H1 (cell line): ENCODE measurements around the gene RNU5D-1. TPM values are rescaled to one million over a fixed set of nuclear protein-coding genes. Genes with fewer than 3 reads are reported as not detected.

Experiments
- CTCF ChIA-PET: fragments of 300-600 bp; sonication (Branson Sonifier 250); formaldehyde crosslinking; loops from one replicate; lab custom pipeline; 2021; ENCODE audit not compliant: partially characterized antibody; lab: Charles Lee
- POLR2A ChIA-PET: fragments of 300-600 bp; sonication (Branson Sonifier 250); formaldehyde crosslinking; loops from one replicate; lab custom pipeline; 2021; ENCODE audit warnings: inconsistent platforms; ENCODE audit not compliant: partially characterized antibody; lab: Charles Lee
- DNase-seq, 2 experiments: peaks; one replicate each; pipeline versions ENCODE4 v3.0.0 to v3.0.0-alpha.2; 2010 to 2022; ENCODE audit warnings: low spot score in 2 of 2, low read depth in 1 of 2, mixed read lengths in 1 of 2
- FAIRE-seq: peaks from 2 replicates; lab custom pipeline; 2011; peaks lifted over from hg19 to GRCh38; lab: Jason Lieb, UNC
- H2AFZ ChIP-seq: 2 replicates; pipeline ENCODE4 v1.8.1; 2012; ENCODE audit warnings: low read length, inconsistent platforms
- H2AK5ac ChIP-seq: 2 replicates; pipeline ENCODE4 v1.6.1; 2013; ENCODE audit warnings: low read depth, low read length
- H2BK120ac ChIP-seq: replicated peaks from 2 replicates; pipeline ENCODE3; 2013; ENCODE audit warnings: low read depth, low read length, inconsistent platforms
- H2BK12ac ChIP-seq: 2 replicates; pipeline ENCODE4 v1.6.1; 2013; ENCODE audit warnings: low read depth, low read length
- H2BK15ac ChIP-seq: 2 replicates; pipeline ENCODE4 v1.6.1; 2013; ENCODE audit warnings: low read length
- H2BK20ac ChIP-seq: 2 replicates; pipeline ENCODE4 v1.6.1; 2013; ENCODE audit warnings: low read length
- H2BK5ac ChIP-seq: 2 replicates; pipeline ENCODE4 v1.6.1; 2013; ENCODE audit warnings: low read depth, low read length
- H3K14ac ChIP-seq: 2 replicates; pipeline ENCODE4 v1.6.1; 2013; ENCODE audit warnings: inconsistent platforms; ENCODE audit not compliant: insufficient read length
- H3K18ac ChIP-seq: 2 replicates; pipeline ENCODE4 v1.6.1; 2013; ENCODE audit warnings: low read length; ENCODE audit errors: extremely low read depth
- H3K23ac ChIP-seq: 2 replicates; pipeline ENCODE4 v1.6.1; 2013; ENCODE audit warnings: inconsistent platforms; ENCODE audit not compliant: insufficient read length
- H3K23me2 ChIP-seq: 2 replicates; pipeline ENCODE4 v1.6.1; 2013; ENCODE audit warnings: low read depth, low read length
- H3K27ac ChIP-seq: 2 replicates; pipeline ENCODE4 v1.6.1; 2011; ENCODE audit warnings: low read depth, low read length, inconsistent platforms
- H3K27me3 ChIP-seq, 4 experiments: replicated peaks in 1 of 4; 1 replicate in 1 of 4; 2 replicates in 3 of 4; pipeline versions ENCODE4 v1.6.1 to v1.8.1; 2011 to 2013; ENCODE audit warnings: low read length in 3 of 4, mild to moderate bottlenecking in 3 of 4, inconsistent platforms in 2 of 4, mixed read lengths in 2 of 4, moderate library complexity in 1 of 4; ENCODE audit not compliant: control insufficient read depth in 3 of 4, insufficient read depth in 3 of 4; ENCODE audit errors: extremely low read depth in 1 of 4
- H3K36me3 ChIP-seq, 4 experiments: 2 replicates each; pipeline versions ENCODE4 v1.6.1 to v1.8.1; 2011 to 2013; ENCODE audit warnings: mild to moderate bottlenecking in 4 of 4, low read length in 3 of 4, moderate library complexity in 2 of 4, control low read depth in 1 of 4, inconsistent platforms in 1 of 4; ENCODE audit not compliant: insufficient read depth in 4 of 4, control insufficient read depth in 2 of 4
- H3K4ac ChIP-seq: replicated peaks from 2 replicates; pipeline ENCODE3; 2013; ENCODE audit warnings: low read length, low read depth, mixed read lengths, inconsistent platforms; ENCODE audit not compliant: insufficient read length
- H3K4me1 ChIP-seq, 4 experiments: replicated peaks in 1 of 4; 1 replicate in 1 of 4; 2 replicates in 3 of 4; pipeline versions ENCODE4 v1.6.1 to v1.8.1; 2011 to 2013; ENCODE audit warnings: low read length in 3 of 4, inconsistent platforms in 2 of 4, mixed read lengths in 1 of 4; ENCODE audit not compliant: insufficient read depth in 4 of 4, control insufficient read depth in 3 of 4
- H3K4me2 ChIP-seq, 2 experiments: 2 replicates each; pipeline versions ENCODE4 v1.6.1 to v1.8.1; 2011 to 2013; ENCODE audit warnings: low read depth in 2 of 2, low read length in 2 of 2, control low read depth in 1 of 2, inconsistent platforms in 1 of 2, mild to moderate bottlenecking in 1 of 2; ENCODE audit not compliant: insufficient read depth in 1 of 2
- H3K4me3 ChIP-seq, 4 experiments: fragments of 200-600, 300-600 bp in 1 of 4; sonication (generic), shearing (Covaris generic), sonication (Bioruptor Twin) in 1 of 4; 2 replicates each; pipeline versions ENCODE4 v1.5.1 to v1.8.1; 2011 to 2016; ENCODE audit warnings: low read length in 4 of 4, low read depth in 3 of 4, control low read depth in 2 of 4, inconsistent platforms in 2 of 4, mild to moderate bottlenecking in 2 of 4, mixed read lengths in 1 of 4, moderate library complexity in 1 of 4; ENCODE audit not compliant: insufficient read depth in 2 of 4; ENCODE audit errors: extremely low read depth in 1 of 4
- H3K56ac ChIP-seq: replicated peaks from 2 replicates; pipeline ENCODE3; 2013; ENCODE audit warnings: low read depth, mild to moderate bottlenecking, mixed read lengths, low read length, inconsistent platforms; ENCODE audit not compliant: insufficient read length
- H3K79me1 ChIP-seq: 2 replicates; pipeline ENCODE4 v1.6.1; 2013; ENCODE audit warnings: low read depth, low read length, control low read depth
- H3K79me2 ChIP-seq, 2 experiments: 2 replicates each; pipeline versions ENCODE4 v1.6.1 to v1.8.1; 2012 to 2013; ENCODE audit warnings: low read length in 2 of 2, mild to moderate bottlenecking in 2 of 2, inconsistent platforms in 1 of 2; ENCODE audit not compliant: insufficient read depth in 2 of 2, control insufficient read depth in 1 of 2
- H3K9ac ChIP-seq, 4 experiments: replicated peaks in 1 of 4; 1 replicate in 1 of 4; 2 replicates in 3 of 4; pipeline versions ENCODE4 v1.6.1 to v1.8.1; 2011 to 2013; ENCODE audit warnings: low read depth in 3 of 4, low read length in 3 of 4, control low read depth in 2 of 4, mild to moderate bottlenecking in 2 of 4, moderate library complexity in 2 of 4, inconsistent platforms in 1 of 4; ENCODE audit errors: extremely low read depth in 1 of 4
- H3K9me3 ChIP-seq, 2 experiments: 2 replicates each; pipeline versions ENCODE4 v1.6.1 to v1.8.1; 2012 to 2013; ENCODE audit warnings: mild to moderate bottlenecking in 2 of 2, moderate library complexity in 2 of 2, control low read depth in 1 of 2, inconsistent platforms in 1 of 2, low read depth in 1 of 2, low read length in 1 of 2, mixed read lengths in 1 of 2; ENCODE audit not compliant: insufficient read depth in 2 of 2
- H4K20me1 ChIP-seq, 2 experiments: replicated peaks in 1 of 2; 2 replicates each; pipeline versions ENCODE3 to v1.8.1; 2011 to 2013; ENCODE audit warnings: inconsistent platforms in 2 of 2, low read length in 2 of 2, mild to moderate bottlenecking in 1 of 2; ENCODE audit not compliant: insufficient read depth in 2 of 2, control insufficient read depth in 1 of 2
- H4K5ac ChIP-seq: 2 replicates; pipeline ENCODE4 v1.6.1; 2013; ENCODE audit warnings: low read length, low read depth, mixed read lengths, inconsistent platforms; ENCODE audit not compliant: insufficient read length
- H4K8ac ChIP-seq: 2 replicates; pipeline ENCODE4 v1.8.0; 2013; ENCODE audit warnings: mild to moderate bottlenecking, moderate library complexity, low read length, inconsistent platforms; ENCODE audit not compliant: insufficient read depth; ENCODE audit errors: extremely low read depth
- H4K91ac ChIP-seq: replicated peaks from 2 replicates; pipeline ENCODE3; 2013; ENCODE audit warnings: low read length, mixed read lengths, inconsistent platforms; ENCODE audit not compliant: insufficient read length
- EGR1 ChIP-seq: IDR thresholded peaks from 2 replicates; pipeline ENCODE4 v1.6.1; 2011; ENCODE audit warnings: low read depth, low read length, borderline replicate concordance
- RNF2 ChIP-seq: fragments of 200-900, 300-1000 bp; sonication (generic); IDR thresholded peaks from 2 replicates; pipeline ENCODE4 v1.7.1; 2016; ENCODE audit warnings: borderline replicate concordance, low read depth, mild to moderate bottlenecking, antibody characterized with exemption, low read length; ENCODE audit not compliant: poor library complexity, severe bottlenecking; ENCODE audit errors: missing control alignments
- TEAD4 ChIP-seq: IDR thresholded peaks from 2 replicates; pipeline ENCODE4 v1.6.1; 2012; ENCODE audit warnings: low read depth, low read length, inconsistent platforms, mixed read lengths
- WGBS, 2 experiments: shearing (Covaris generic) in 1 of 2; methylation state at CpG; one replicate each; pipeline versions ENCODE4 v1.1.6 to v1.1.7; 2013 to 2015; ENCODE audit warnings: low lambda C conversion rate in 2 of 2, mixed read lengths in 2 of 2, inconsistent platforms in 1 of 2, low coverage in 1 of 2, missing lambda C conversion rate in 1 of 2; ENCODE audit not compliant: insufficient replicate concordance in 2 of 2, insufficient coverage in 1 of 2, insufficient read length in 1 of 2; ENCODE audit errors: extremely low coverage in 1 of 2, missing lambda C conversion rate in 1 of 2; 5-methylcytosine and 5-hydroxymethylcytosine counted together
- polyA plus RNA-seq, 7 experiments: library from polyadenylated mRNA; depleted of rRNA in 3 of 7; stranded (reverse) in 5 of 7; unstranded in 2 of 7; fragments of >200 nt in 5 of 7; fragments of 200-250 nt in 2 of 7; gene quantifications; 1 replicate in 5 of 7; 2 replicates in 1 of 7; 4 replicates in 1 of 7; pipeline versions ENCODE4 v1.2.1 to v1.2.3, GENCODE V29; 2011 to 2013; ENCODE audit warnings: missing spikeins in 2 of 7, mixed read lengths in 2 of 7
- total RNA-seq: library from RNA; stranded (reverse); fragmentation: NEBNext Ultra II Directional; extraction: Animal tissue kit (Norgen Biotek cat#: 25700); gene quantifications from 2 replicates; pipeline ENCODE4 v1.2.1, GENCODE V29; 2021
- TF ChIP-seq, protein P1 (sequence below), 3 experiments: IDR thresholded peaks; 1 replicate in 2 of 3; 2 replicates in 1 of 3; pipeline versions ENCODE4 v1.5.1 to v1.6.1; 2011; ENCODE audit warnings: low read length in 3 of 3, mild to moderate bottlenecking in 3 of 3, inconsistent platforms in 2 of 3, low read depth in 1 of 3, moderate library complexity in 1 of 3; ENCODE audit not compliant: insufficient read depth in 1 of 3; ENCODE audit errors: control extremely low read depth in 1 of 3

RNU5D-1 gene
- total and polyA plus RNA-seq, 2 of the 8 experiments (the other 6 are each of a cell fraction or from before 2014, with no cell fraction given) = under 0.01 TPM; not detected in 1

DNA sequence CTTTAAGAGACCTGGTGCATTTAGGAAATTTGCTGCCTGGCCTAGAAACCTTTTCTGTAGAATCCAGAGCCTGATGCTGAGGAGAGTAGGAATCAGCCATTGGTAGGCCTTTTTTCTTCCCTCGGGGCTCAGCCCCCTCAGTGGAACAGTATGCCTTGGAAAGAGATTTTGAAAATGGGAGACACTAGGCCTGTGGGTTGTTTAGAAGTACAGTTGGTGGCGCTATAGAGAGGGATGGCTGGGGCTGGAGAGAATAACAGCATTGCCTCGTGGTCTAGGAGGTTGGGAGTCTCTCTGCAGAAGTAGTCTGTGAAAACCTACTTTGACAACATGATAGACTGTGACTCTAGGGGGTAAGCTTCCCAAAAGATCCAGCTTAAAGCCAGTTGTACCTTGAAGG lies 16.9 kb upstream of the RNU5D-1 start:
- no peak overlapping the region for H3K9ac ChIP-seq
- H4K5ac ChIP-seq = no peak overlapping the region
- H2AFZ ChIP-seq = no peak overlapping the region
- H4K20me1 ChIP-seq = peaks cover 0 to 2% of the 10 kb centered on the region in 2 experiments
- H3K36me3 ChIP-seq = peaks cover 30 to 65% (median 48%) of the 10 kb centered on the region in 4 experiments
- H3K79me1 ChIP-seq = peaks cover 4% of the 10 kb centered on the region
- H3K27me3 ChIP-seq = no peaks in the 10 kb centered on the region
- H2BK5ac ChIP-seq = no peak overlapping the region
- no peaks in the 10 kb centered on the region for H3K9me3 ChIP-seq
- ChIA-PET CTCF (interaction anchor here (0.6 to 7.9 kb wide), 18 partner anchors 9 to 1312 kb away, joined by 3 to 42 read pairs (median 5); partner anchors contain the start of gene RNU5D-1), POLR2A (interaction anchor here (0.6 to 10.5 kb wide), 8 partner anchors 12 to 818 kb away, joined by 3 to 120 read pairs (median 4); partner anchors contain the start of genes BTBD19 and RPS8)
- no peak overlapping the region for H3K23ac ChIP-seq
- H2BK20ac ChIP-seq = no peak overlapping the region
- peaks cover 0 to 7% of the 10 kb centered on the region in 2 experiments; a peak in 1 of 4 replicates for H3K79me2 ChIP-seq
- no peak overlapping the region for H3K14ac ChIP-seq
- H3K18ac ChIP-seq = no peak overlapping the region
- H2AK5ac ChIP-seq = no peak overlapping the region
- DNase-seq (no peak), FAIRE-seq (no peak)
- no peak overlapping the region for H2BK12ac ChIP-seq
- no peak overlapping the region for H3K56ac ChIP-seq
- H3K27ac ChIP-seq = no peak overlapping the region
- no peak overlapping the region for H3K4ac ChIP-seq
- H3K23me2 ChIP-seq = no peaks in the 10 kb centered on the region
- no peak overlapping the region for H3K4me3 ChIP-seq
- H2BK120ac ChIP-seq = no peak overlapping the region
- 80% methylated on average over 3 of the region's 3 CpGs; no CpG with 5 or more reads in 1 of the 2 experiments for WGBS, 2 experiments
- no peak overlapping the region for H2BK15ac ChIP-seq
- no peak overlapping the region for H3K4me2 ChIP-seq
- H4K91ac ChIP-seq = no peak overlapping the region
- no peak overlapping the region for H4K8ac ChIP-seq
- TF ChIP-seq TEAD4 = no peak
- TF ChIP-seq EGR1 = no peak
- TF ChIP-seq, protein P1, sequence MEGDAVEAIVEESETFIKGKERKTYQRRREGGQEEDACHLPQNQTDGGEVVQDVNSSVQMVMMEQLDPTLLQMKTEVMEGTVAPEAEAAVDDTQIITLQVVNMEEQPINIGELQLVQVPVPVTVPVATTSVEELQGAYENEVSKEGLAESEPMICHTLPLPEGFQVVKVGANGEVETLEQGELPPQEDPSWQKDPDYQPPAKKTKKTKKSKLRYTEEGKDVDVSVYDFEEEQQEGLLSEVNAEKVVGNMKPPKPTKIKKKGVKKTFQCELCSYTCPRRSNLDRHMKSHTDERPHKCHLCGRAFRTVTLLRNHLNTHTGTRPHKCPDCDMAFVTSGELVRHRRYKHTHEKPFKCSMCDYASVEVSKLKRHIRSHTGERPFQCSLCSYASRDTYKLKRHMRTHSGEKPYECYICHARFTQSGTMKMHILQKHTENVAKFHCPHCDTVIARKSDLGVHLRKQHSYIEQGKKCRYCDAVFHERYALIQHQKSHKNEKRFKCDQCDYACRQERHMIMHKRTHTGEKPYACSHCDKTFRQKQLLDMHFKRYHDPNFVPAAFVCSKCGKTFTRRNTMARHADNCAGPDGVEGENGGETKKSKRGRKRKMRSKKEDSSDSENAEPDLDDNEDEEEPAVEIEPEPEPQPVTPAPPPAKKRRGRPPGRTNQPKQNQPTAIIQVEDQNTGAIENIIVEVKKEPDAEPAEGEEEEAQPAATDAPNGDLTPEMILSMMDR (IDR thresholded peaks at IDR 0.05; ENCODE audit: control extremely low read depth in 1 of 3, insufficient read depth in 1 of 3, low read depth in 1 of 3, low read length in 3 of 3) = peak; percentile 13 to 47 (median 32); a peak in 3 of 4 replicates
- no peak for TF ChIP-seq RNF2
- H3K4me1 ChIP-seq = no peaks in the 10 kb centered on the region
